8988T (cell line): ENCODE data around the gene GNA15.

Experiments
- DNase-seq: peaks from one replicate; pipeline ENCODE4 v3.0.0; 2011

The GNA15 gene

GRCh38 chr19:3107658-3108057, 28.2 kb upstream of the GNA15 start:
- DNase-seq, result no peak

- peak; percentile 60 for DNase-seq
Measured at GRCh38 chr19:3108775-3109174, 27.1 kb upstream of the GNA15 start.

- no peak for DNase-seq
Measured at GRCh38 chr19:3109491-3109890, 26.3 kb upstream of the GNA15 start.

GRCh38 chr19:3110126-3110825, 25.6 kb upstream of the GNA15 start:
- DNase-seq, result no peak

DNA sequence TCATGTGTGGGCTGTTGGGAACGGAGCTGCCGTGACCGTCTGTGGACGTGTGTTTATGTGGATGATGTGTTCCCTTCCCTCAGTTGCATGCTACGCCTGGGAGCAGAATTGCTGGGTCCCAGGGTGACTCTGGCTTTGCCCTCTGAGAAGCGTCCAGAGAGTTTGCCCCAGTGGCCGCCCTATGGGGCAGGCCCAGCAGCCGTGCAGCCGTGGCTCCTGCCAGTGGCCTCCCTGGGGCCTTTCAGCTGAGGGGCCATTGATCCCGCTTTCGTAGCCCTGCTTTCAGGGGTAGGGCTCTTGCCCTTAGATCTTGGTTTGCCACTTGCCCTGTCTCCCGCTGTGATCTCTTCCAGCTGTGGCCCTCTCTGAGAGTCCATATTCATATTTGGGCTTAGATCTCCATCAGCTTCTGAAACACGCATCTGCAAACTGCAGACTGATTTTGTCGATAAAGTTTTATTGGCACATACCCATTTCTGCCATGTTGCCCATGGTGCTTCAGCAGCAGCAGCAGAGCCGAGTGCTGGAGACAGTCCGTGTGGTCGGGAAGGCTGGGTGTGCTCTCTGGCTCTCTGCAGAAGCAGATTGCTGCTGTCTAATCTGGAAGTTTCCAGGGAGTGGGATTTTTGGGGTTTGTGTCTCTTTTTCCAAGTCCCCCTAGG, 24.1 kb upstream of the GNA15 start:
- DNase-seq, result no peak

- no peak for DNase-seq
Measured at GRCh38 chr19:3112375-3113099, 23.3 kb upstream of the GNA15 start.

DNA sequence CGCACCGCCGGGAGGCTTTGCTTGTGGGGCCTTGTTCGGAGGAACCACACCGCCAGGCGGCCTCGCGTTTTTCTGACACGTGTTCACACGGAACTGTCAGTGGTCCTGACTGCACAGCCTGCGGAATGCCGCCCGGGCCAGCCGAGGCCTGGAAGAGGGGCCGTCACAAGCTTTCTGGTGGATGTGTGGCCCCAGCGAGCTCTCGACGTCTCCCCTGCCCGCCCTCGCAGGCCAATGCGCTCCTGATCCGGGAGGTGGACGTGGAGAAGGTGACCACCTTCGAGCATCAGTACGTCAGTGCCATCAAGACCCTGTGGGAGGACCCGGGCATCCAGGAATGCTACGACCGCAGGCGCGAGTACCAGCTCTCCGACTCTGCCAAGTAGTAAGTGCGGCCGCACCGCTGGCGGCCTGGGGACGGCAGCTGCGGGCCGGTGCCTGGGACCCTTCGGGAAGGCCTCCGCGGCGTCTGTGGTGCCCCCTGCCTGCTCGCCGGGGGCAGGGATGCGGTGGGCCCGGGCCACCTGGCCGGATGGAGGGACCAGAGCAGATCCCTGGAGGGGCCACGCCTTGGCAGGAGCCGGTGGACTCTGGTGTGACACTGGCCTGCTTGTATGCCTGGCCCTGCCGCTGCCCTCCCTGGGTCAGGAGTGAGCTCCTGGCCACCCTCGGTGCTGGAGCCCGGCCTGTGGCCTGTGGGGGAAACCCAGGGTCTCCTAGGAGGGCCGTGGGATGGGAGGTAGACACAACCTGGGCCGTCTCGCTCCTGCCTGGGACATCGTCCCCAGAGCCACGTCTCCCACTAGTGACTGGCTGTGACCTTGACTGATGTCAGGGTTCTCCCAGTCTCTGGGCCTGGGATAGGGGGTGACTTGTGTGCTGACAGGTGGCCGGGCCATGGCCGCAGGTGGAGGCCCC, 22.5 kb upstream of the GNA15 start:
- DNase-seq, result no peak

DNA sequence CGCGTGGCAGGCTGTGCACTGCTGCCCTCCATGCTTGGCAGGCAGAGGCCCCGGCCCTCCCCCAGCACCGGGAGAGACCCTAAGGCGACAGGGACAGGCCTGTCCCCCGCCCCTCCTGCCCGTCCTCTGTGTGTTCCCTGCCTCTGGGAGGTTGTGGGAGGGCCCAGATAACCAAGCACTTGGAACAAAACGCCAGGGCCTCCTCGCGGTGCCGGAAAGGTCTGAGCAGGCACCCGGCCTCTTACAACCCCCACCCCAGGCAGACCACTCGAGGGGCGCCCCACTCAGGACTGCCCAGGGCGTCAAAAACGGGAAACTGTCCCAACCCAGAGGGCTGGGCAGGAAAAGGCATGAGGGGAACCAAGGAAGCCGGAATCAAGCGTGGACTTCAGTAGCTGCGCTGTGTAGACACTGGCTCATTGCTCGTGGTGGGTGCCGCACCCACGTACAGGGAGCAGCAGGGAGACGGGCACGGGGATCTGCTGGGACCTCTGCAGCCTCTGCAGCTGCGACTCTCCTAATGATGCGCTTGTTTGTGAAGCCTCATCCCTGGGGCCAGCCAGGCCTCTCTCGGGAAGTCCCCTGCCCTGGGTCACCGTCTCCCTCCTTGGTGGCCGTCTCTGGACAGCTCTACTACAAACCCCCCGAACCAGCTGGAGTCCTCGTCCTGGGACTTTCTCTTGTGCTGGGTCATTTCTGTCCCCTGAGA, 21.7 kb upstream of the GNA15 start:
- no peak for DNase-seq

DNA sequence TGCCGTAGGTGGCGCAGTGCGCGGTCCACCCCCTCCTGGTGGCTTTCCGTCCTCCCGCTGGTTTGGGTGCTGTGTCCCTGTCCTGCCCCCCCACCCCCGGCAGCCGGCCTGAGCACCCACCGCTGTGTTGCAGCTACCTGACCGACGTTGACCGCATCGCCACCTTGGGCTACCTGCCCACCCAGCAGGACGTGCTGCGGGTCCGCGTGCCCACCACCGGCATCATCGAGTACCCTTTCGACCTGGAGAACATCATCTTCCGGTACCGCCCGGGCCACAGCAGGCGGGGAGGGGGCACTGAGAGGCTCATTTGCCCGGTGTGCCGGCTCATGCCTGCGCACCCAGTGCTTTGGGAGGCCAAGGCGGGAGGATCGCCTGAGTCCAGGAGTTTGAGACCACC, 21.0 kb upstream of the GNA15 start:
- no peak for DNase-seq

GRCh38 chr19:3115411-3115810, 20.4 kb upstream of the GNA15 start:
- DNase-seq, result no peak

GRCh38 chr19:3115916-3116602, 19.8 kb upstream of the GNA15 start:
- peak; percentile 94 for DNase-seq

DNA sequence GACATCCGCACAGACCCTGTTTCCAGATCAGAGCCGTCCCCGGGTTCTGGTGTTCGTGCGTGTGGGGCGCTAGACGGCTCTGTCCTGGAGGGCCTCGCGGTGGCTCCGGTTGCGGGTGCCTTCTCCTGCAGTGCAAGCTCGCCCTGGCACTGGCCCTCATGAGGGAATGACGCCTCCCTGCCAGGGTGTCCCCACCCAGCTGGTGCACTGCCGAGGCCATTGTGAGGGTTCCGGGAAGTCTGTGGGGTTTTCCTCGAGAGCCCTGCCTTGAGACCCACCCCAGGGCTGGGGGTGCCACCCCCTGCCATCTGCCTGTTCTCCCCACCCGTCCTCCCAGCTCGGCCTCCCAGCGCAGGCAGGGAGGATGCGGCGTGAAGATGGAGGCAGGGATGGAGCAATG, 19.2 kb upstream of the GNA15 start:
- DNase-seq, result no peak

GRCh38 chr19:3117716-3118115, 18.1 kb upstream of the GNA15 start:
- DNase-seq, result no peak

DNA sequence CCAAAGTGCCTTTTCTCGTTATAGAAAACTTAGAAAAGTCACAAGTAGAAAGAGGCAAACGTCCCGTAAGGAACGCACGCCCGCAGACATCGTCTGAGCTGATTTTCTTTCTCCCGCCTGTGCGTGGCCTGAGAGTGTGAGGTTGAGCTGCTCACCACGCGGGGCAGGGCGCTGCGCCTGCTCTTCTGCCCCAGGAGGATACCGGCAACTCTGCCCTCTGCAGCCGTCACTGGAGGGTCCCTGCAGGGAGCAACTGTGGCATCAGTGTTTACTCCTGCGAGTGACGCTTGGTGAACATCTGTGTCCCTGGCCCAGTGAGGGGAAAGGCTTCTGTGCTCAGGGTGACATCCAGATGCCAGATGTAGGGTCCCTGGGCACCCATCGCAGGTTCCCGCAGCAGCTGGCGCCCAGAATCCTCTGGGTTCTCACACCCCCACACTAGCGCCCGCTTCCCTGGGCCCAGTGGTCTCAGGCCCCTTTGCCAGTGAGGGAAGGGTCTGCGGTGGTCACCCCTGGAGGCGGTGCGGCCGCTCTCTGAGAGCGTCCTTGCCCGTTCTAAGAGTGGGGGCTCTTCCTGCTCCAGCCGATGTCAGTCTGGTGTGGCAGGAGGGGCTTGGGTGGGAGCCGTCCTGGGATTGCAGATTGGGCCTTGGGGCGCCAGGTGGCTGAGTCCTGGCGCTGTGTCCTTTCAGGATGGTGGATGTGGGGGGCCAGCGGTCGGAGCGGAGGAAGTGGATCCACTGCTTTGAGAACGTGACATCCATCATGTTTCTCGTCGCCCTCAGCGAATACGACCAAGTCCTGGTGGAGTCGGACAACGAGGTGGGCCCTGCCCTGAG, 17.4 kb upstream of the GNA15 start:
- no peak for DNase-seq

DNA sequence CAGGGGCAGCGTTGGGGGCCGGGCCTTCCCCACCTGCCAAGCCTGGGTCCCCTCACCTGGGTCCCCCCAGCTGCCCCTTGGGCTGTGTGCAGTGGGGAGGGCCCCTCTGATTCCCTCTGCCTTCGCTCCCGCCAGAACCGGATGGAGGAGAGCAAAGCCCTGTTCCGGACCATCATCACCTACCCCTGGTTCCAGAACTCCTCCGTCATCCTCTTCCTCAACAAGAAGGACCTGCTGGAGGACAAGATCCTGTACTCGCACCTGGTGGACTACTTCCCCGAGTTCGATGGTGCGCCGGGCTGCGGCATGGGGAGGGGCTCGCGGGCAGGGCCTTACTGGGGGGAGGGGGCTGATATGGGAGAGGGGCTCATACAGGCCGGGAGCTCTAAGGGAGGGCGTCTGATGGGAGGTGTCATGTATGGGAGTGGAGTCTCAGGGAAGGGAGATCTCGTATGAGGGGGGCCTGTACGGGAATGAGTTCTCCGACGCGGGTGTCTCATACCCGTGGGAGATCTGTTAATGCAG, 16.7 kb upstream of the GNA15 start:
- no peak for DNase-seq

DNA sequence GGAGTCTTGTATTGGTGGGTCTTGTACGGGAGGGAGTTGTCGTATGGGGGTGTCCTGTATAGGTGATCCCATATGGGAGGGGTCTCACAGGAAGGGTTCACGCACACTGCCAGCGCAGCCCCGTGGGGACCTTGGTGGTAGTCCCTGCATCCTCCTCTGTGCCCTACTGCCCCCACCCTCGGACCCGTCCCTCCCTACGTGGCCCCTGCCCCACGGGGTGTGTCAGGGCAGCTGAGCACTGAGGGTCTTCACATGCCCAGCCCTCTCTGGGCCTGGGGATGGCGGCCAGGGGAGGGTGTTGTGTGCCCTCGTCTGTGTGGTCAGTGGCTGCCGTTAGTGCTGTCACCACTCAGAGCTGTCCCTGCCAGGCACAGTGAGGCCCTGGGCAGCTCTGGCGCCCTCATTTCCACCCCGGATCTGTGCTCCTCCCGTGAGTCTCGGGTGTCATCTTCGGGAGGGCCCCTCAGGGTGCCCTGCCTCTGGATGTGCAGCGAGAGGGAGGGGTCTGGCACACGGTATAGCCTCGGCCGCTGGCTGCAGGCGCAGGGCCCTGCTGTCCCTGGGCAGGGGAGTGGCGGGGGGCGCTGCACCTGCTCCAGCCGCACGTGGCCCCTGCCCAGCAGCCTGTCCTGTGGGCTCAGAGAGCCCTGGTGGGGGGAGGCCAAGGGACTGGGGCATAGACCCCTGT, 16.0 kb upstream of the GNA15 start:
- no peak for DNase-seq

DNA sequence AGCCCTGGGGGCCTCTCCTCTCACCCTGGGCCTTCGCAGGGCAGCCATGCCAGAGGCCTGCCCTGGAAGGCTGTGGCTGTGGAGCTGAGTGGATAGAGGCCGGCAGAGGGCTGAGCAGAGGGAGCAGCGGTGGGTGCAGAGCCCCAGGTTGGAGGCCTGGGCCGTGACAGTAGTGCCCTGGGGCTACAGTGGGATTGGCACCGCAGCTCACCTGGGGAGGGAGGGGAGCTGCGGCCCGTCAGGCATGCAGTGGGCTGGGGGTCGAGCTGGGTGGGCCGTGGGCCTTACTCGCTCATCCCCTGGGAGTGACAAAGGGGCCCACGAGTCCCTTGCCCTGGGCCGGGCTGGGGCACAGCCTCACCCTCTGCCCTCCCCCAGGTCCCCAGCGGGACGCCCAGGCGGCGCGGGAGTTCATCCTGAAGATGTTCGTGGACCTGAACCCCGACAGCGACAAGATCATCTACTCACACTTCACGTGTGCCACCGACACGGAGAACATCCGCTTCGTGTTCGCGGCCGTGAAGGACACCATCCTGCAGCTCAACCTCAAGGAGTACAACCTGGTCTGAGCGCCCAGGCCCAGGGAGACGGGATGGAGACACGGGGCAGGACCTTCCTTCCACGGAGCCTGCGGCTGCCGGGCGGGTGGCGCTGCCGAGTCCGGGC, 15.1 kb upstream of the GNA15 start:
- no peak for DNase-seq

GRCh38 chr19:3121396-3121795, 14.4 kb upstream of the GNA15 start:
- DNase-seq, result no peak

DNA sequence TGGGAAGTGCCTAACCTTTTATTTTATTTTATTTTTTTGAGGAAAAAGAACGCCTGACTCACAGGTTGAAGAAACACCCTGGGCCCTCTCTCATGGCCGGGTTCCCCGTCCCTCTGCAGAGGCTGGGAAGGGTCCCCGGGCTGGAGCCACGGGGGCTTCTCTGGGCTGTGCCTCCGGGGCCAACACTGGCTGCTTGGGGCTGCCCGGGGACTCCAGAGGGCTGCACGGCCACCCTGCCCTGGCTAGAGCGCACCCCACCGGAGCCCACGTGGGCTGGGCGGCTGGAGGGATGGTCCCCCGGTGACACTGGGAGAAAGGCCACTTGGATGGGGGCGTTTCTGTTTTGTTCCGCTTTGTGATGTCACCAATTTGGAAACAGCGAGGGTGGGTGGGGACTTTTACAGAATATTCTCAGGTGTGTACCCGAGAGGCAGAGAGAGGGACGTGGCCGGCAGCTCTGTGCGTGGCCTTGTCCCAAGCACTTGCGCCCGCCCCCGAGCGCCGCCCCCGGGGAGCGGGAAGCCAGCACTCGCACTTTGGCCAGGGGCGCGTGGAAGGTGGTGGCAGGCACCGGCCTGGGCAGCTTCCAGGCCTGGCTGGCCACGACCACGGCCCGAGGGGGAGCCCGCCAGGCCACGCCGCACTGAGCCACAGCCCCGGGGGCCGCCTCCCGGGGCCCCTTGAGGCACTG, 13.9 kb upstream of the GNA15 start:
- DNase-seq, result no peak
